Activated CD4-positive, alpha-beta memory T cell treated with anti-CD3 and anti-CD28 coated beads, Interleukin-2, amount 10 ng/mL, durations not matched to agents 7 days and 5 days (primary cell): Measurements from ENCODE around the gene CBR1. TPM values are rescaled to one million over a fixed set of nuclear protein-coding genes. Genes with fewer than 3 reads are reported as not detected.
"Not testable (repeated sequence)": the region's sequence is repeated elsewhere in the genome, so short reads cannot be mapped to it uniquely, and the experiment has no call there.

Experiments
- CTCF ChIA-PET: fragments of 350-600 bp; sonication (Branson Sonifier 250); formaldehyde crosslinking; loops from one replicate; lab custom pipeline; 2021; ENCODE audit warnings: antibody characterized with exemption, inconsistent platforms; lab: Charles Lee
- POLR2A ChIA-PET: fragments of 350-600 bp; sonication (Branson Sonifier 250); formaldehyde crosslinking; loops from one replicate; lab custom pipeline; 2021; ENCODE audit warnings: antibody characterized with exemption; lab: Charles Lee
- DNase-seq: peaks from one replicate; pipeline ENCODE4 v3.0.0-alpha.2; 2020
- H3K27ac Mint-ChIP-seq: one replicate; pipeline ENCODE4 v1.8.0; 2021; ENCODE audit warnings: mild to moderate bottlenecking, mixed read lengths
- H3K27me3 Mint-ChIP-seq: one replicate; pipeline ENCODE4 v1.8.0; 2021; ENCODE audit warnings: mixed read lengths
- H3K36me3 Mint-ChIP-seq: one replicate; pipeline ENCODE4 v1.8.0; 2021; ENCODE audit warnings: low read depth, mixed read lengths
- H3K4me1 Mint-ChIP-seq: one replicate; pipeline ENCODE4 v1.8.0; 2021; ENCODE audit warnings: mixed read lengths
- H3K4me3 Mint-ChIP-seq: one replicate; pipeline ENCODE4 v1.8.0; 2021; ENCODE audit warnings: mild to moderate bottlenecking, mixed read lengths
- H3K9me3 Mint-ChIP-seq: one replicate; pipeline ENCODE4 v1.8.0; 2021; ENCODE audit warnings: mixed read lengths
- total RNA-seq, 2 experiments: library from RNA; stranded (reverse); gene quantifications; one replicate each; pipeline ENCODE4 v1.2.3, GENCODE V29; 2021

The CBR1 gene
- total RNA-seq, 2 experiments from 2014 or later, result 42.0 to 44.1 TPM

- Mint-ChIP-seq H3K27me3 (peaks cover 12% of the 10 kb centered on the region), H3K36me3 (peaks cover 9% of the 10 kb centered on the region), H3K4me1 (no peaks in the 10 kb centered on the region), H3K4me3 (no peak overlapping the region), H3K9me3 (peaks cover 16% of the 10 kb centered on the region), H3K27ac (no peak overlapping the region)
- CTCF ChIA-PET, result no interaction called here
- no peak for DNase-seq
- POLR2A ChIA-PET, result no interaction called here
Measured at GRCh38 chr21:36092681-36093080, 22.9 kb downstream of the CBR1 start.

GRCh38 chr21:36093512-36093911 is 23.7 kb downstream of the CBR1 start:
- peaks cover 12% of the 10 kb centered on the region for H3K27me3 Mint-ChIP-seq
- no peak overlapping the region for H3K4me3 Mint-ChIP-seq
- no peak overlapping the region for H3K27ac Mint-ChIP-seq
- ChIA-PET CTCF (no interaction called here), POLR2A (interaction anchor here (1.3 kb wide), 1 partner anchor 14 kb away, joined by 4 read pairs; no protein-coding TSS in a partner anchor)
- H3K36me3 Mint-ChIP-seq, result peaks cover 9% of the 10 kb centered on the region
- no peak for DNase-seq
- H3K9me3 Mint-ChIP-seq, result peaks cover 16% of the 10 kb centered on the region
- no peaks in the 10 kb centered on the region for H3K4me1 Mint-ChIP-seq

- H3K4me3 Mint-ChIP-seq, result no peak overlapping the region
- DNase-seq, result no peak
- H3K4me1 Mint-ChIP-seq, result no peaks in the 10 kb centered on the region
- H3K9me3 Mint-ChIP-seq, result peaks cover 16% of the 10 kb centered on the region
- peaks cover 9% of the 10 kb centered on the region for H3K36me3 Mint-ChIP-seq
- peaks cover 15% of the 10 kb centered on the region for H3K27me3 Mint-ChIP-seq
- no peak overlapping the region for H3K27ac Mint-ChIP-seq
- POLR2A ChIA-PET, result no interaction called here
- CTCF ChIA-PET, result interaction anchor here (0.5 to 0.6 kb wide), 2 partner anchors 16 to 69 kb away, joined by 3 to 5 read pairs; no protein-coding TSS in a partner anchor
Measured at GRCh38 chr21:36096398-36097290, 26.8 kb downstream of the CBR1 start.

- POLR2A ChIA-PET, result no interaction called here
Measured at GRCh38 chr21:36097427-36098181, 27.8 kb downstream of the CBR1 start.

GRCh38 chr21:36098182-36098532 is 28.3 kb downstream of the CBR1 start:
- no peak overlapping the region for H3K4me3 Mint-ChIP-seq
- DNase-seq, result no peak
- no peaks in the 10 kb centered on the region for H3K4me1 Mint-ChIP-seq
- H3K9me3 Mint-ChIP-seq, result peaks cover 12% of the 10 kb centered on the region
- ChIA-PET CTCF (no interaction called here), POLR2A (no interaction called here)
- peaks cover 6% of the 10 kb centered on the region for H3K36me3 Mint-ChIP-seq
- peaks cover 14% of the 10 kb centered on the region for H3K27me3 Mint-ChIP-seq
- no peak overlapping the region for H3K27ac Mint-ChIP-seq

More at GRCh38 chr21:36097427-36098181, 27.8 kb downstream of the CBR1 start:
- DNase-seq, result no peak
- no peaks in the 10 kb centered on the region for H3K4me1 Mint-ChIP-seq
- CTCF ChIA-PET, result no interaction called here
- H3K4me3 Mint-ChIP-seq, result no peak overlapping the region
- H3K27me3 Mint-ChIP-seq, result peaks cover 16% of the 10 kb centered on the region
- peaks cover 9% of the 10 kb centered on the region for H3K36me3 Mint-ChIP-seq
- no peak overlapping the region for H3K27ac Mint-ChIP-seq
- peaks cover 16% of the 10 kb centered on the region for H3K9me3 Mint-ChIP-seq

- H3K4me3 Mint-ChIP-seq, result no peak overlapping the region
- H3K9me3 Mint-ChIP-seq, result peaks cover 7% of the 10 kb centered on the region
- no peaks in the 10 kb centered on the region for H3K4me1 Mint-ChIP-seq
- CTCF ChIA-PET, result no interaction called here
- H3K27ac Mint-ChIP-seq, result no peak overlapping the region
- POLR2A ChIA-PET, result no interaction called here
- no peaks in the 10 kb centered on the region for H3K36me3 Mint-ChIP-seq
- H3K27me3 Mint-ChIP-seq, result peaks cover 16% of the 10 kb centered on the region
- DNase-seq, result no peak
Measured at GRCh38 chr21:36099000-36099399, 29.2 kb downstream of the CBR1 start.

GRCh38 chr21:36099695-36100211 is 29.9 kb downstream of the CBR1 start:
- H3K9me3 Mint-ChIP-seq, CTCF ChIA-PET, DNase-seq, H3K36me3 Mint-ChIP-seq, H3K4me3 Mint-ChIP-seq, H3K27ac Mint-ChIP-seq, H3K4me1 Mint-ChIP-seq, POLR2A ChIA-PET: not testable (repeated sequence)
- peaks cover 23% of the 10 kb centered on the region for H3K27me3 Mint-ChIP-seq

GRCh38 chr21:36100971-36101641 is 31.3 kb downstream of the CBR1 start:
- H3K36me3 Mint-ChIP-seq, result no peaks in the 10 kb centered on the region
- H3K27me3 Mint-ChIP-seq, result peaks cover 37% of the 10 kb centered on the region
- POLR2A ChIA-PET, result no interaction called here
- peaks cover 3% of the 10 kb centered on the region for H3K9me3 Mint-ChIP-seq
- H3K4me1 Mint-ChIP-seq, result peaks cover 6% of the 10 kb centered on the region
- DNase-seq, result no peak
- H3K4me3 Mint-ChIP-seq, result no peak overlapping the region
- no peak overlapping the region for H3K27ac Mint-ChIP-seq
- CTCF ChIA-PET, result interaction anchor here (0.9 to 1.4 kb wide), 2 partner anchors 12 to 24 kb away, joined by 3 to 5 read pairs; no protein-coding TSS in a partner anchor

GRCh38 chr21:36103434-36103833 is 33.6 kb downstream of the CBR1 start:
- Mint-ChIP-seq H3K36me3 (no peaks in the 10 kb centered on the region), H3K4me3 (no peak overlapping the region), H3K27ac (no peak overlapping the region), H3K27me3 (peaks cover 54% of the 10 kb centered on the region), H3K4me1 (peaks cover 6% of the 10 kb centered on the region), H3K9me3 (peaks cover 3% of the 10 kb centered on the region)
- ChIA-PET CTCF (interaction anchor here (0.6 to 1.2 kb wide), 3 partner anchors 9 to 104 kb away, joined by 3 to 12 read pairs (median 3); no protein-coding TSS in a partner anchor), POLR2A (no interaction called here)
- no peak for DNase-seq

GRCh38 chr21:36104317-36105300 is 34.8 kb downstream of the CBR1 start:
- H3K4me3 Mint-ChIP-seq, result no peak overlapping the region

GRCh38 chr21:36105327-36105842 is 35.6 kb downstream of the CBR1 start:
- peaks cover 63% of the 10 kb centered on the region for H3K27me3 Mint-ChIP-seq
- H3K36me3 Mint-ChIP-seq, result no peaks in the 10 kb centered on the region
- H3K4me1 Mint-ChIP-seq, result peaks cover 6% of the 10 kb centered on the region
- CTCF ChIA-PET, result interaction anchor here (1.1 to 1.8 kb wide), 2 partner anchors 8 to 77 kb away, joined by 3 to 6 read pairs; no protein-coding TSS in a partner anchor
- no peak overlapping the region for H3K27ac Mint-ChIP-seq
- no peak for DNase-seq
- POLR2A ChIA-PET, result interaction anchor here (0.8 kb wide), 1 partner anchor 8 kb away, joined by 3 read pairs; no protein-coding TSS in a partner anchor
- H3K4me3 Mint-ChIP-seq, result no peak overlapping the region
- peaks cover 3% of the 10 kb centered on the region for H3K9me3 Mint-ChIP-seq

More at GRCh38 chr21:36104317-36105300, 34.8 kb downstream of the CBR1 start:
- peaks cover 62% of the 10 kb centered on the region for H3K27me3 Mint-ChIP-seq
- POLR2A ChIA-PET, result interaction anchor here (0.8 kb wide), 1 partner anchor 9 kb away, joined by 3 read pairs; no protein-coding TSS in a partner anchor
- H3K36me3 Mint-ChIP-seq, result no peaks in the 10 kb centered on the region
- no peak overlapping the region for H3K27ac Mint-ChIP-seq
- peak; percentile 25 for DNase-seq
- H3K9me3 Mint-ChIP-seq, result peaks cover 3% of the 10 kb centered on the region
- peaks cover 6% of the 10 kb centered on the region for H3K4me1 Mint-ChIP-seq
- CTCF ChIA-PET, result interaction anchor here (0.6 to 1.8 kb wide), 3 partner anchors 9 to 76 kb away, joined by 3 to 6 read pairs (median 3); no protein-coding TSS in a partner anchor
